Measurements from ENCODE around the gene LRMDA. TPM values are rescaled to one million over a fixed set of nuclear protein-coding genes. Genes with fewer than 3 reads are reported as not detected.

LRMDA gene
- total RNA-seq, 1 donor from 2014 or later: 29.9 TPM

- no peaks in the 10 kb centered on the region for H3K27me3 ChIP-seq (ENCODE audit: low read depth)
- ATAC-seq: no peak
- intact Hi-C loops (cut with DNase I): no loop called here
- DNase-seq: no peak
- H3K9me3 ChIP-seq: no peaks in the 10 kb centered on the region
- no peak for TF ChIP-seq CTCF (IDR thresholded peaks at IDR 0.05)
- H3K27ac ChIP-seq: no peak overlapping the region
- H3K36me3 ChIP-seq: no peaks in the 10 kb centered on the region
- no peaks in the 10 kb centered on the region for H3K4me1 ChIP-seq
- H3K4me3 ChIP-seq: no peak overlapping the region
Measured at GRCh38 chr10:75487755-75488125, 56.3 kb downstream of the LRMDA start.

GRCh38 chr10:75492173-75492925 is 60.9 kb downstream of the LRMDA start:
- intact Hi-C loops (cut with DNase I): no loop called here
- TF ChIP-seq CTCF (IDR thresholded peaks at IDR 0.05): no peak
- ATAC-seq: no peak
- no peak overlapping the region for H3K4me3 ChIP-seq
- no peaks in the 10 kb centered on the region for H3K4me1 ChIP-seq
- H3K9me3 ChIP-seq: no peaks in the 10 kb centered on the region
- DNase-seq: no peak
- no peak overlapping the region for H3K27ac ChIP-seq
- no peaks in the 10 kb centered on the region for H3K27me3 ChIP-seq (ENCODE audit: low read depth)
- H3K36me3 ChIP-seq: no peaks in the 10 kb centered on the region

- Histone ChIP-seq H3K36me3 (no peaks in the 10 kb centered on the region), H3K27ac (no peak overlapping the region), H3K27me3 (ENCODE audit: low read depth) (no peaks in the 10 kb centered on the region), H3K9me3 (no peaks in the 10 kb centered on the region), H3K4me1 (no peaks in the 10 kb centered on the region), H3K4me3 (no peak overlapping the region)
- DNase-seq (no peak), ATAC-seq (no peak)
- no peak for TF ChIP-seq CTCF (IDR thresholded peaks at IDR 0.05)
- intact Hi-C loops (cut with DNase I): no loop called here
Measured at GRCh38 chr10:75493464-75493863, 62.0 kb downstream of the LRMDA start.

GRCh38 chr10:75495434-75496190 is 64.2 kb downstream of the LRMDA start:
- H3K27ac ChIP-seq: no peak overlapping the region
- no peaks in the 10 kb centered on the region for H3K9me3 ChIP-seq
- no peak for TF ChIP-seq CTCF (IDR thresholded peaks at IDR 0.05)
- DNase-seq (no peak), ATAC-seq (no peak)
- peaks cover 11% of the 10 kb centered on the region for H3K4me1 ChIP-seq
- intact Hi-C loops (cut with DNase I): no loop called here
- H3K27me3 ChIP-seq (ENCODE audit: low read depth): no peaks in the 10 kb centered on the region
- H3K4me3 ChIP-seq: no peak overlapping the region
- H3K36me3 ChIP-seq: no peaks in the 10 kb centered on the region

GRCh38 chr10:75496191-75496567 is 64.8 kb downstream of the LRMDA start:
- H3K4me3 ChIP-seq: no peak overlapping the region
- intact Hi-C loops (cut with DNase I): no loop called here
- H3K36me3 ChIP-seq: no peaks in the 10 kb centered on the region
- no peak overlapping the region for H3K27ac ChIP-seq
- no peak for ATAC-seq
- no peak for DNase-seq
- H3K9me3 ChIP-seq: no peaks in the 10 kb centered on the region
- H3K27me3 ChIP-seq (ENCODE audit: low read depth): no peaks in the 10 kb centered on the region
- no peak for TF ChIP-seq CTCF (IDR thresholded peaks at IDR 0.05)
- peaks cover 11% of the 10 kb centered on the region for H3K4me1 ChIP-seq
